Breast epithelium (tissue), 3 donors: ENCODE data around the gene ACYP1.

Experiments used
- POLR2A ChIP-seq: fragments of 450-650 bp; IDR thresholded peaks from one replicate; pipeline ENCODE4 v1.6.1; 2016; ENCODE audit warnings: antibody characterized with exemption, mild to moderate bottlenecking, moderate library complexity
- TF ChIP-seq, protein P1 (sequence below), 3 donors: fragments of 450-650 bp; IDR thresholded peaks; one replicate each; pipeline ENCODE4 v1.5.1; 2016 to 2017; ENCODE audit warnings: antibody characterized with exemption in 3 of 3, mild to moderate bottlenecking in 3 of 3, moderate library complexity in 3 of 3

- TF ChIP-seq, protein P1, sequence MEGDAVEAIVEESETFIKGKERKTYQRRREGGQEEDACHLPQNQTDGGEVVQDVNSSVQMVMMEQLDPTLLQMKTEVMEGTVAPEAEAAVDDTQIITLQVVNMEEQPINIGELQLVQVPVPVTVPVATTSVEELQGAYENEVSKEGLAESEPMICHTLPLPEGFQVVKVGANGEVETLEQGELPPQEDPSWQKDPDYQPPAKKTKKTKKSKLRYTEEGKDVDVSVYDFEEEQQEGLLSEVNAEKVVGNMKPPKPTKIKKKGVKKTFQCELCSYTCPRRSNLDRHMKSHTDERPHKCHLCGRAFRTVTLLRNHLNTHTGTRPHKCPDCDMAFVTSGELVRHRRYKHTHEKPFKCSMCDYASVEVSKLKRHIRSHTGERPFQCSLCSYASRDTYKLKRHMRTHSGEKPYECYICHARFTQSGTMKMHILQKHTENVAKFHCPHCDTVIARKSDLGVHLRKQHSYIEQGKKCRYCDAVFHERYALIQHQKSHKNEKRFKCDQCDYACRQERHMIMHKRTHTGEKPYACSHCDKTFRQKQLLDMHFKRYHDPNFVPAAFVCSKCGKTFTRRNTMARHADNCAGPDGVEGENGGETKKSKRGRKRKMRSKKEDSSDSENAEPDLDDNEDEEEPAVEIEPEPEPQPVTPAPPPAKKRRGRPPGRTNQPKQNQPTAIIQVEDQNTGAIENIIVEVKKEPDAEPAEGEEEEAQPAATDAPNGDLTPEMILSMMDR (IDR thresholded peaks at IDR 0.05): no peak
- TF ChIP-seq POLR2A: no peak
Measured at GRCh38 chr14:75083271-75083670, 19.4 kb upstream of the ACYP1 start.
